Peyer's patch (tissue), 4 donors: Measurements from ENCODE around the gene EVA1A.

Source experiments
- POLR2A ChIP-seq, 2 donors: fragments of 450-650 bp; IDR thresholded peaks; one replicate each; pipeline ENCODE4 v1.5.1; 2017; ENCODE audit warnings: antibody characterized with exemption in 2 of 2, mild to moderate bottlenecking in 2 of 2, moderate library complexity in 2 of 2
- TF ChIP-seq, protein P1 (sequence below), 6 experiments: fragments of 450-650 bp in 4 of 6; fragments of 200-600 bp in 2 of 6; sonication (generic) in 1 of 6; IDR thresholded peaks; one replicate each; pipeline ENCODE4 v1.5.1; 2017 to 2019; ENCODE audit warnings: antibody characterized with exemption in 6 of 6, mild to moderate bottlenecking in 3 of 6, moderate library complexity in 1 of 6

DNA sequence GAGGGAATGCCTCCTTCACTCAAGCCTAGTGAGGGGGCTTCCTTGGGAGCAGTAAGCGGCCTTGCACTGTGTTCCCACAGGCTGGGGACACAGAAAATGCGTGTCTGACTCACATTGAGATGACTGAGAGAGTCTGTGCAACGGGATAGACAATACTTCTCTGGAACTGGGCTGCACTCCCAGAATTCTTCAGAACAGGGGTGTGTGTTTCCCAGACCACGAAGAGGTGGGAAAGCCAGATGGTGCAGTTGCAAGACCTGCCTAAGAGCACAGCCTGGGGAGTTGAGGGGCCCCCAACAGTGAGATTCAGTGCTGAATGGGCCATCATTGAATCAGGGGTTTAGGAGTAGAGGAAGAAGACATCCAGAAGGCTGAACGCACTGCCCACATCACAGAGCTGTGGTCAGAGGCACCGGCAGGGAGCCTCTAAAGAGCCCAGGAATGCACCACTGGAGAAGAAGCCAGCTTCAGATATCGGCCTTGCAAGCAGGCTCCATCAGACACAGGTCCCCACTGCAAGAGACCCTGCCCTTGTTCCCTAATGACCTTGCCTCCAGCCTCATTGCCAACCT is 49.3 kb upstream of the EVA1A start:
- TF ChIP-seq, protein P1, sequence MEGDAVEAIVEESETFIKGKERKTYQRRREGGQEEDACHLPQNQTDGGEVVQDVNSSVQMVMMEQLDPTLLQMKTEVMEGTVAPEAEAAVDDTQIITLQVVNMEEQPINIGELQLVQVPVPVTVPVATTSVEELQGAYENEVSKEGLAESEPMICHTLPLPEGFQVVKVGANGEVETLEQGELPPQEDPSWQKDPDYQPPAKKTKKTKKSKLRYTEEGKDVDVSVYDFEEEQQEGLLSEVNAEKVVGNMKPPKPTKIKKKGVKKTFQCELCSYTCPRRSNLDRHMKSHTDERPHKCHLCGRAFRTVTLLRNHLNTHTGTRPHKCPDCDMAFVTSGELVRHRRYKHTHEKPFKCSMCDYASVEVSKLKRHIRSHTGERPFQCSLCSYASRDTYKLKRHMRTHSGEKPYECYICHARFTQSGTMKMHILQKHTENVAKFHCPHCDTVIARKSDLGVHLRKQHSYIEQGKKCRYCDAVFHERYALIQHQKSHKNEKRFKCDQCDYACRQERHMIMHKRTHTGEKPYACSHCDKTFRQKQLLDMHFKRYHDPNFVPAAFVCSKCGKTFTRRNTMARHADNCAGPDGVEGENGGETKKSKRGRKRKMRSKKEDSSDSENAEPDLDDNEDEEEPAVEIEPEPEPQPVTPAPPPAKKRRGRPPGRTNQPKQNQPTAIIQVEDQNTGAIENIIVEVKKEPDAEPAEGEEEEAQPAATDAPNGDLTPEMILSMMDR (IDR thresholded peaks at IDR 0.05): no peak
- TF ChIP-seq POLR2A (IDR thresholded peaks at IDR 0.05): no peak
